K562 treated with DMSO at 1 percent for 48 hours (cell line): ENCODE measurements around the gene HSF4. TPM values are rescaled to one million over a fixed set of nuclear protein-coding genes. Genes with fewer than 3 reads are reported as not detected.

Experiments
- total RNA-seq: library from RNA; unstranded; fragments of 300-600 nt; gene quantifications from 2 replicates; pipeline ENCODE4 v1.2.3, GENCODE V29; 2022; ENCODE audit warnings: low replicate concordance; ENCODE audit errors: extremely low read depth

The HSF4 gene
- not detected in 2 replicates for total RNA-seq

GRCh38 chr16:67164599-67165061, at the start of gene HSF4:
Gene HSF4 (plus strand): TSS chr16:67164745. CDS start chr16:67164812, 67 bp downstream.

GRCh38 chr16:67150833-67151396, 13.6 kb upstream of the HSF4 start, which contains the start of gene B3GNT9:
Gene B3GNT9 (minus strand): TSS chr16:67150998. CDS start chr16:67150485, 513 bp downstream.

GRCh38 chr16:67170168-67170948, 5.8 kb downstream of the HSF4 start, which contains the start of gene NOL3:
Gene NOL3 (plus strand): TSS chr16:67170538.

GRCh38 chr16:67183627-67184452, 19.3 kb downstream of the HSF4 start, which contains the start of gene MATCAP1:
Gene MATCAP1 (minus strand): TSS chr16:67183963. CDS start chr16:67180610, 3,353 bp downstream.

GRCh38 chr16:67190041-67190440, 25.5 kb downstream of the HSF4 start, which contains the start of gene EXOC3L1:
Gene EXOC3L1 (minus strand): TSS chr16:67190136. CDS start chr16:67189676, 460 bp downstream.

GRCh38 chr16:67191995-67192681, 27.6 kb downstream of the HSF4 start, which contains the start of gene E2F4:
Gene E2F4 (plus strand): TSS chr16:67192155. CDS start chr16:67192228, 73 bp downstream.

GRCh38 chr16:67199011-67199807, 34.7 kb downstream of the HSF4 start, which contains the start of gene ELMO3:
Gene ELMO3 (plus strand): TSS chr16:67199131. CDS start chr16:67199327, 196 bp downstream.

Other genes with a start within 250 kb of the HSF4 start
- gene CDH16, start 245.9 kb upstream of the HSF4 start, total RNA-seq: not detected in 2 replicates
- not detected in 2 replicates for gene RRAD, start 239.2 kb upstream of the HSF4 start, total RNA-seq
- gene CIAO2B, start 230.3 kb upstream of the HSF4 start, total RNA-seq: not detected in 2 replicates
- not detected in 2 replicates for gene CES2, start 229.2 kb upstream of the HSF4 start, total RNA-seq
- not detected in 2 replicates for gene CES3, start 203.5 kb upstream of the HSF4 start, total RNA-seq
- gene CES4A, start 176.2 kb upstream of the HSF4 start, total RNA-seq: not detected in 2 replicates
- gene CBFB, start 135.6 kb upstream of the HSF4 start, total RNA-seq: 506 TPM in 1 of 2 replicates, not detected in the other
- not detected in 2 replicates for gene PHAF1, start 54.8 kb upstream of the HSF4 start, total RNA-seq
- not detected in 2 replicates for gene B3GNT9, start 13.7 kb upstream of the HSF4 start, total RNA-seq
- not detected in 2 replicates for gene TRADD, start 4.8 kb upstream of the HSF4 start, total RNA-seq
- gene FBXL8, start 4.8 kb upstream of the HSF4 start, total RNA-seq: not detected in 2 replicates
- not detected in 2 replicates for gene NOL3, start 5.8 kb downstream of the HSF4 start, total RNA-seq
- gene MATCAP1, start 19.2 kb downstream of the HSF4 start, total RNA-seq: not detected in 2 replicates
- gene EXOC3L1, start 25.4 kb downstream of the HSF4 start, total RNA-seq: not detected in 2 replicates
- gene E2F4, start 27.4 kb downstream of the HSF4 start, total RNA-seq: not detected in 2 replicates
- not detected in 2 replicates for gene ELMO3, start 34.4 kb downstream of the HSF4 start, total RNA-seq
- gene TMEM208, start 62.4 kb downstream of the HSF4 start, total RNA-seq: not detected in 2 replicates
- gene FHOD1, start 82.7 kb downstream of the HSF4 start, total RNA-seq: not detected in 2 replicates
- gene SLC9A5, start 84.2 kb downstream of the HSF4 start, total RNA-seq: not detected in 2 replicates
- not detected in 2 replicates for gene PLEKHG4, start 114.8 kb downstream of the HSF4 start, total RNA-seq
- not detected in 2 replicates for gene KCTD19, start 162.0 kb downstream of the HSF4 start, total RNA-seq
- not detected in 2 replicates for gene LRRC36, start 162.1 kb downstream of the HSF4 start, total RNA-seq
- not detected in 2 replicates for gene TPPP3, start 228.8 kb downstream of the HSF4 start, total RNA-seq